ENCODE measurements around the gene IRGC.

The IRGC gene

GRCh38 chr19:43729919-43730318 lies 14.0 kb downstream of the IRGC start:
- Mint-ChIP-seq H3K4me3 (no peak overlapping the region), H3K4me1 (no peaks in the 10 kb centered on the region), H3K27ac (peak overlapping the region; percentile 64), H3K9me3 (no peaks in the 10 kb centered on the region), H3K36me3 (peaks cover 61% of the 10 kb centered on the region)
- DNase-seq (ENCODE audit: low spot score in 2 of 2) (no peak), ATAC-seq (no peak)

- H3K4me3 Mint-ChIP-seq = no peak overlapping the region
- peak overlapping the region; percentile 35 for H3K27ac Mint-ChIP-seq
- H3K9me3 Mint-ChIP-seq = no peaks in the 10 kb centered on the region
- H3K36me3 Mint-ChIP-seq = peaks cover 75% of the 10 kb centered on the region
- DNase-seq (ENCODE audit: low spot score in 2 of 2) (no peak), ATAC-seq (no peak)
- peaks cover 2% of the 10 kb centered on the region for H3K4me1 Mint-ChIP-seq
These were observed 15.5 kb downstream of the IRGC start for GRCh38 chr19:43731346-43731745.

GRCh38 chr19:43731846-43732245 lies 16.0 kb downstream of the IRGC start:
- H3K36me3 Mint-ChIP-seq = peaks cover 80% of the 10 kb centered on the region
- peaks cover 7% of the 10 kb centered on the region for H3K4me1 Mint-ChIP-seq
- H3K9me3 Mint-ChIP-seq = no peaks in the 10 kb centered on the region
- peak overlapping the region; percentile 35 for H3K27ac Mint-ChIP-seq
- ATAC-seq (no peak), DNase-seq (ENCODE audit: low spot score in 2 of 2) (no peak)
- H3K4me3 Mint-ChIP-seq = no peak overlapping the region

- DNase-seq (ENCODE audit: low spot score in 2 of 2) (no peak), ATAC-seq (no peak)
- no peak overlapping the region for H3K4me3 Mint-ChIP-seq
- peaks cover 97% of the 10 kb centered on the region for H3K36me3 Mint-ChIP-seq
- H3K9me3 Mint-ChIP-seq = no peaks in the 10 kb centered on the region
- H3K27ac Mint-ChIP-seq = no peak overlapping the region
- peaks cover 15% of the 10 kb centered on the region for H3K4me1 Mint-ChIP-seq
These were observed 19.1 kb downstream of the IRGC start for GRCh38 chr19:43735013-43735412.

GRCh38 chr19:43735957-43736356 lies 20.1 kb downstream of the IRGC start:
- no peak overlapping the region for H3K4me3 Mint-ChIP-seq
- H3K9me3 Mint-ChIP-seq = no peaks in the 10 kb centered on the region
- peaks cover 97% of the 10 kb centered on the region for H3K36me3 Mint-ChIP-seq
- peaks cover 15% of the 10 kb centered on the region for H3K4me1 Mint-ChIP-seq
- DNase-seq (ENCODE audit: low spot score in 2 of 2) (no peak), ATAC-seq (no peak)
- H3K27ac Mint-ChIP-seq = peak overlapping the region; percentile 55

- H3K27ac Mint-ChIP-seq = peak overlapping the region; percentile 89
- H3K4me3 Mint-ChIP-seq = no peak overlapping the region
- peaks cover 99% of the 10 kb centered on the region for H3K36me3 Mint-ChIP-seq
These were observed 22.9 kb downstream of the IRGC start for GRCh38 chr19:43738780-43739211.

GRCh38 chr19:43739439-43740235 lies 23.8 kb downstream of the IRGC start:
- no peak overlapping the region for H3K4me3 Mint-ChIP-seq
- H3K9me3 Mint-ChIP-seq = no peaks in the 10 kb centered on the region
- peaks cover 15% of the 10 kb centered on the region for H3K4me1 Mint-ChIP-seq
- peaks cover 99% of the 10 kb centered on the region for H3K36me3 Mint-ChIP-seq
- ATAC-seq (no peak), DNase-seq (ENCODE audit: low spot score in 2 of 2) (no peak)
- H3K27ac Mint-ChIP-seq = peak overlapping the region; percentile 89

More at GRCh38 chr19:43738780-43739211, 22.9 kb downstream of the IRGC start:
- DNase-seq (ENCODE audit: low spot score in 2 of 2) (no peak), ATAC-seq (peak; percentile 46)
- H3K9me3 Mint-ChIP-seq = no peaks in the 10 kb centered on the region
- H3K4me1 Mint-ChIP-seq = peaks cover 15% of the 10 kb centered on the region

GRCh38 chr19:43741075-43741825 lies 25.4 kb downstream of the IRGC start:
- Mint-ChIP-seq H3K4me3 (no peak overlapping the region), H3K36me3 (peaks cover 100% of the 10 kb centered on the region), H3K9me3 (no peaks in the 10 kb centered on the region), H3K27ac (peak overlapping the region; percentile 15), H3K4me1 (peaks cover 22% of the 10 kb centered on the region)
- ATAC-seq = no peak
- DNase-seq (ENCODE audit: low spot score in 2 of 2) = no peak

- Mint-ChIP-seq H3K4me1 (peaks cover 30% of the 10 kb centered on the region), H3K9me3 (no peaks in the 10 kb centered on the region), H3K27ac (peak overlapping the region; percentile 64), H3K4me3 (no peak overlapping the region), H3K36me3 (peaks cover 100% of the 10 kb centered on the region)
- DNase-seq (ENCODE audit: low spot score in 2 of 2) = no peak
- no peak for ATAC-seq
These were observed 27.2 kb downstream of the IRGC start for GRCh38 chr19:43743059-43743458.

GRCh38 chr19:43747557-43748204 lies 31.8 kb downstream of the IRGC start:
- DNase-seq (ENCODE audit: low spot score in 2 of 2) (no peak), ATAC-seq (peak; percentile 36)
- H3K9me3 Mint-ChIP-seq = no peaks in the 10 kb centered on the region
- peaks cover 96% of the 10 kb centered on the region for H3K36me3 Mint-ChIP-seq
- peak overlapping the region; percentile 53 for H3K4me3 Mint-ChIP-seq
- H3K4me1 Mint-ChIP-seq = peaks cover 63% of the 10 kb centered on the region
- peak overlapping the region; percentile 74 for H3K27ac Mint-ChIP-seq

- ATAC-seq = no peak
- H3K36me3 Mint-ChIP-seq = peaks cover 90% of the 10 kb centered on the region
- H3K27ac Mint-ChIP-seq = peak overlapping the region; percentile 74
- H3K9me3 Mint-ChIP-seq = no peaks in the 10 kb centered on the region
- H3K4me1 Mint-ChIP-seq = peaks cover 68% of the 10 kb centered on the region
- H3K4me3 Mint-ChIP-seq = peak overlapping the region; percentile 53
- no peak for DNase-seq (ENCODE audit: low spot score in 2 of 2)
These were observed 32.3 kb downstream of the IRGC start for GRCh38 chr19:43748205-43748594.

- ATAC-seq (no peak), DNase-seq (ENCODE audit: low spot score in 2 of 2) (no peak)
- peak overlapping the region; percentile 74 for H3K27ac Mint-ChIP-seq
- peaks cover 69% of the 10 kb centered on the region for H3K4me1 Mint-ChIP-seq
- H3K9me3 Mint-ChIP-seq = no peaks in the 10 kb centered on the region
- peak overlapping the region; percentile 53 for H3K4me3 Mint-ChIP-seq
- H3K36me3 Mint-ChIP-seq = peaks cover 86% of the 10 kb centered on the region
These were observed 32.8 kb downstream of the IRGC start for GRCh38 chr19:43748685-43749084.

GRCh38 chr19:43749152-43749551 lies 33.3 kb downstream of the IRGC start:
- DNase-seq (ENCODE audit: low spot score in 2 of 2) (no peak), ATAC-seq (no peak)
- peaks cover 82% of the 10 kb centered on the region for H3K36me3 Mint-ChIP-seq
- H3K27ac Mint-ChIP-seq = peak overlapping the region; percentile 74
- H3K9me3 Mint-ChIP-seq = no peaks in the 10 kb centered on the region
- peaks cover 73% of the 10 kb centered on the region for H3K4me1 Mint-ChIP-seq
- no peak overlapping the region for H3K4me3 Mint-ChIP-seq

- H3K4me1 Mint-ChIP-seq = peaks cover 77% of the 10 kb centered on the region
- no peak overlapping the region for H3K4me3 Mint-ChIP-seq
These were observed 34.0 kb downstream of the IRGC start for GRCh38 chr19:43749898-43750297.

GRCh38 chr19:43751466-43752220 lies 35.8 kb downstream of the IRGC start:
- ATAC-seq = no peak
- H3K4me1 Mint-ChIP-seq = peaks cover 82% of the 10 kb centered on the region
- DNase-seq (ENCODE audit: low spot score in 2 of 2) = no peak
- H3K9me3 Mint-ChIP-seq = no peaks in the 10 kb centered on the region
- H3K36me3 Mint-ChIP-seq = peaks cover 82% of the 10 kb centered on the region
- peak overlapping the region; percentile 99 for H3K27ac Mint-ChIP-seq
- peak overlapping the region; percentile 98 for H3K4me3 Mint-ChIP-seq

More at GRCh38 chr19:43749898-43750297, 34.0 kb downstream of the IRGC start:
- Mint-ChIP-seq H3K9me3 (no peaks in the 10 kb centered on the region), H3K27ac (peak overlapping the region; percentile 74), H3K36me3 (peaks cover 82% of the 10 kb centered on the region)
- DNase-seq (ENCODE audit: low spot score in 2 of 2) (no peak), ATAC-seq (no peak)
